Measurements from ENCODE around the gene CCDC85C. TPM values are rescaled to one million over a fixed set of nuclear protein-coding genes. Genes with fewer than 3 reads are reported as not detected.
A peak's percentile ranks its signal among the peaks of the same experiment; 100 is the strongest.

CCDC85C gene
- polyA plus RNA-seq, 1 of the 3 experiments (the other 2 are of a cell fraction), result 9.6 TPM

DNA sequence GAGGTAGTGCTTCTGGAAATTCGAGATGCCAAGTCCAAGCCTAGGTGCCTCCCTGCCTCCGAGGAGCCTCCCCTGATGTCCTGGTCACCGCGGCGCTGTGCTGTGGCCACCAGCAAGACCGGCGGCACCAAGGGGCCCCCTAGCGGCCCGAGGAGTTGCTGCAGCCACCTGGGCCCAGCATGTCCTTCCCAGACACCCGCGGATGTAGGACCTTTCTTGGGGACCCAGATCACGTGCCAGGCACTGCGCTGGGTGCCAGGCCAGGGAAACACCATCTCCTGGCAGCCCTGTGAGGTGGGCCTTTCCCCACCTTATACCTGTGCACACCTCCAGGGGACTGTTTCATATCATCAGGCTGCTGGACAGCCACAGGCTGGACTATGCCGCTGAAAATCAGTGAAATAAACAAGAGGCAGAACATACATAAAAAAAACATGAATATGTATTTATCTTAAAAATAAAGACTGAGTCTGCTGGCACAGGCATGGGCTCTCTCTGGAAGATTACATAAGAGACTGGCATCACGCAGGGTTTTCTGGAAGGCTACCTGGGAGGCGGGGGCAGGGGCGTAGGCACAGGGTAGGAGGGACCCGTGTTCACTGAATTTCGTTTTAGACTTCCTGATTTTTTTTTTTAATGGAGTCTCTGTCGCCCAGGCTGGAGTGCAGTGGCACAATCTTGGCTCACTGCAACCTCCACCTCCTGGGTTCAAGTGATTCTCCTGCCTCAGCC lies 25.0 kb upstream of the CCDC85C start (continued):
- TF ChIP-seq CTCF (IDR thresholded peaks at IDR 0.05) (peak; percentile 96), TCF12 (IDR thresholded peaks at IDR 0.05) (no peak)

- no peak overlapping the region for H3K9ac ChIP-seq
- H3K27ac ChIP-seq (ENCODE audit: low read depth in 2 of 2, low read length in 1 of 2), result no peak overlapping the region
- H4K20me1 ChIP-seq (ENCODE audit: insufficient read depth), result no peaks in the 10 kb centered on the region
- no peaks in the 10 kb centered on the region for H3K9me3 ChIP-seq
- H3K27me3 ChIP-seq (ENCODE audit: insufficient read depth), result no peaks in the 10 kb centered on the region
- no peaks in the 10 kb centered on the region for H3K36me3 ChIP-seq (replicated peaks in 1 of 2; ENCODE audit: control insufficient read depth in 1 of 2, insufficient read depth in 2 of 2, low read length in 1 of 2)
- CTCF ChIA-PET, result interaction anchor here (0.6 to 4.2 kb wide), 35 partner anchors 7 to 193 kb away, joined by 3 to 34 read pairs (median 4); partner anchors contain the start of gene CCDC85C
- no peak overlapping the region for H3K4me3 ChIP-seq (ENCODE audit: low read depth in 2 of 2, low read length in 1 of 2)
- no peak overlapping the region for H2AFZ ChIP-seq (ENCODE audit: low read depth)
- H3K4me2 ChIP-seq, result no peak overlapping the region
- H3K4me1 ChIP-seq (ENCODE audit: control insufficient read depth in 1 of 2, insufficient read depth in 2 of 2, low read depth in 1 of 2, low read length in 1 of 2), result peaks cover 13 to 24% of the 10 kb centered on the region in 2 experiments; a peak in 2 of 4 replicates
- H3K9me2 ChIP-seq, result no peaks in the 10 kb centered on the region
- TF ChIP-seq, protein P1, sequence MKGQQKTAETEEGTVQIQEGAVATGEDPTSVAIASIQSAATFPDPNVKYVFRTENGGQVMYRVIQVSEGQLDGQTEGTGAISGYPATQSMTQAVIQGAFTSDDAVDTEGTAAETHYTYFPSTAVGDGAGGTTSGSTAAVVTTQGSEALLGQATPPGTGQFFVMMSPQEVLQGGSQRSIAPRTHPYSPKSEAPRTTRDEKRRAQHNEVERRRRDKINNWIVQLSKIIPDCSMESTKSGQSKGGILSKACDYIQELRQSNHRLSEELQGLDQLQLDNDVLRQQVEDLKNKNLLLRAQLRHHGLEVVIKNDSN (IDR thresholded peaks at IDR 0.05; ENCODE audit: borderline replicate concordance, low read depth), result no peak
- TF ChIP-seq GABPA (IDR thresholded peaks at IDR 0.05; ENCODE audit: low read depth) (no peak), SMC3 (IDR thresholded peaks at IDR 0.05; ENCODE audit: low read depth, low read length) (no peak), IRF3 (IDR thresholded peaks at IDR 0.05; ENCODE audit: low read depth, low read length) (no peak), NFIC (IDR thresholded peaks at IDR 0.05; ENCODE audit: borderline replicate concordance) (no peak), YY1 (IDR thresholded peaks at IDR 0.05; ENCODE audit: low read depth) (no peak), CHD2 (IDR thresholded peaks at IDR 0.05; ENCODE audit: low read length, partially characterized antibody) (no peak), FOSL2 (IDR thresholded peaks at IDR 0.05; ENCODE audit: borderline replicate concordance, low read depth) (no peak), RXRA (IDR thresholded peaks at IDR 0.05; ENCODE audit: borderline replicate concordance, low read depth) (no peak), JUND (IDR thresholded peaks at IDR 0.05) (no peak)
- no peak for DNase-seq
- no peaks in the 10 kb centered on the region for H3K79me2 ChIP-seq (ENCODE audit: insufficient read depth)
- WGBS (ENCODE audit: low lambda C conversion rate), result 83% methylated on average over 11 of the region's 13 CpGs
- POLR2A ChIA-PET, result interaction anchor here (1.1 kb wide), 1 partner anchor 53 kb away, joined by 3 read pairs; no protein-coding TSS in a partner anchor
- peaks cover 14% of the 10 kb centered on the region for H3F3A ChIP-seq (replicated peaks; ENCODE audit: insufficient read depth)
Measured at GRCh38 chr14:99627510-99628381, 23.7 kb upstream of the CCDC85C start.
